CD4-positive, alpha-beta T cell treated with Interleukin-17A for 1 hour (primary cell): ENCODE measurements around the gene RERG.

ENCODE experiments used
- DNase-seq: peaks from one replicate; pipeline ENCODE4 v3.0.0-alpha.2; 2020

The RERG gene

GRCh38 chr12:15216036-15216889 lies 5.0 kb downstream of the RERG start:
- DNase-seq, result no peak

GRCh38 chr12:15214851-15215601 lies 6.2 kb downstream of the RERG start:
- DNase-seq, result no peak

DNA sequence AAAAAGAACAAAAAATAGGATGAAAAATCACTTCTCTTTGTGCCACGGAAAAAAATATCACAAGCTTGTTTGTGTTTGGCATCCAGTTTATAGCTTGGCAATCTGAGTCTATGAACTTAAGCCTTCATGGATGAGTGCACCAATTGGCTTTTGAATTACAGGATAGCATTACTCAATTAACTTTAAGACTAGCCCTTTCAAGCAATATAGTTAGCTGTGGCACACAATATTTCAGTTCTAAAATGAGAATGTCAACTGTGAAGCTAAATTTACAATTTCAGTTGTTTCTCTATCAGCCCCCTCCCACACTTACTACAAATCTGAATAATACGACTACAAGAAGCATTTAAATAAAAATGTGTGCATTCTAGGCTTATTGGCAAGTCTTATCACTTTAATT lies 8.3 kb downstream of the RERG start:
- no peak for DNase-seq

DNA sequence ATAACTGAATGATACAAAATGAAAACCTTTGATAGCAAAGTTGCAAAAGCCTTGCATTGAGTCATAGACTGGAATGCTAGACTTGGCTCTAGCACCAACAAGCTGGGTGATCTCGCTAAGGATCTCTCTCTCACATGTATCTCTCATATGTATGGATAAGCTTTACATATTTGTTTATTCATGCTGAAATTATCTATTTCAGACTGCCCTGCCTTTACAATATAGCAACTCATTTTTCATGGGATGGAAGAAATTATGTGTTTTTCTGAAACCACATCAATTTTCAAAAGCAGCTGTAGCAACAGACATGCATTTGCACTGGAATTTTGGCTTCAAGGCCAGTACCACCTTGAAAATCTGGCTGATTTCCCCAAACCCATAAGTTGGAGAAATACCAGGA lies 11.4 kb downstream of the RERG start:
- DNase-seq, result no peak

GRCh38 chr12:15208871-15209656 lies 12.2 kb downstream of the RERG start:
- DNase-seq, result no peak

GRCh38 chr12:15208140-15208539 lies 13.1 kb downstream of the RERG start:
- DNase-seq, result no peak

- DNase-seq, result no peak
Observed at GRCh38 chr12:15206831-15207389, 14.3 kb downstream of the RERG start.

GRCh38 chr12:15206338-15206737 lies 14.9 kb downstream of the RERG start:
- DNase-seq, result no peak

GRCh38 chr12:15205341-15206010 lies 15.7 kb downstream of the RERG start:
- DNase-seq, result no peak

DNA sequence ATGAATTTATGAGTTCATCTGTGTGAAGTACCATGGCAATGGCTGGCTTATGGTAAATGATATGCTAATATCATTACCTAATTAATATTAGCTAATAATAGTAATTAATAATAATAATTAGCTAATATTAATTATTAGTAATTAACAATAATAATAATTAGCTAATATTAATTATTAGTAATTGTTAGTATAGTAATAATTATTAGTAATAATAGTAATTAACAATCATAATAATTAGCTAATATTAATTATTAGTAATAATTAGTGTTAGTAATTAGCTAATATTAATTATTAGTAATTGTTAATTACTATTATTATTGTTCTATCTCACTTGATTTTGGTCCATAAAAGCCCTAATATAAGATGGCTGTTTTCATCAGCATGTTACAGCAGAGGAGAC lies 19.8 kb downstream of the RERG start:
- no peak for DNase-seq

GRCh38 chr12:15201056-15201455 lies 20.2 kb downstream of the RERG start:
- DNase-seq, result no peak

DNA sequence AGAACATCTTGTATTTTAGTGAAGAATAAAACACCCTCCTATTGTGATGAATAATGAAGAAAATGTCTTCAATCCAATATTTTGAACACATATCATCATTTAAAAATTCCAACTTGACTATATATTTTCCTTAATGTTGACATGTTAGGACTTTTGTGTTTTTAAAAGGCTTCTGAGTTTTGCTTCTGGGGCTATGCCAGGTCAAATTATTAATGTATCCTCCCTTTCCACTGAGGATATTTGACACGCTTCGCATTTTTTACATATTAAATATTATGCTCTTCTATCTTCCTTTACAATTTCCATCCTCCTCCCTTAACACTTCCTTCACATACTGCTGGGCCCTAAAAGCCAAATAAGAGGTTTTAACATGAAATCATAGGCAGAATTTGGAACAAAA lies 20.6 kb downstream of the RERG start:
- no peak for DNase-seq

DNA sequence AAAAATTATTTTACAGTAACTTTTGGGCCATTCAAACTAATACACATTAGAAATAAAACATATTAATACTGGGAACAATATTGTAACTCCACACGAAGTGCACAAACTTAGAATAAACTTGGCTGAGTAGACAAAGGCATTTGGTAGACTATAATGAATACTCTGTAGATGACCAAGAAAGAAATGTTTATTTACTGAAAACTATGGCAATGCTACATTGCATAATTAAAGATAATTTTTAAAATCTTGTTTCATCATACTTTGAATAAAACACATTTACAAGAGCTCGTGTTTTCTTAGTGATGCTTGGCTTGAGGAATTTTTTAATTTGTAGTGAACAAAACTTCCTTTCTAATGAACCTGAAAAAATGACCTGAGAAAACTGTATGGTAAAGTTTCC lies 21.3 kb downstream of the RERG start:
- DNase-seq, result no peak

DNA sequence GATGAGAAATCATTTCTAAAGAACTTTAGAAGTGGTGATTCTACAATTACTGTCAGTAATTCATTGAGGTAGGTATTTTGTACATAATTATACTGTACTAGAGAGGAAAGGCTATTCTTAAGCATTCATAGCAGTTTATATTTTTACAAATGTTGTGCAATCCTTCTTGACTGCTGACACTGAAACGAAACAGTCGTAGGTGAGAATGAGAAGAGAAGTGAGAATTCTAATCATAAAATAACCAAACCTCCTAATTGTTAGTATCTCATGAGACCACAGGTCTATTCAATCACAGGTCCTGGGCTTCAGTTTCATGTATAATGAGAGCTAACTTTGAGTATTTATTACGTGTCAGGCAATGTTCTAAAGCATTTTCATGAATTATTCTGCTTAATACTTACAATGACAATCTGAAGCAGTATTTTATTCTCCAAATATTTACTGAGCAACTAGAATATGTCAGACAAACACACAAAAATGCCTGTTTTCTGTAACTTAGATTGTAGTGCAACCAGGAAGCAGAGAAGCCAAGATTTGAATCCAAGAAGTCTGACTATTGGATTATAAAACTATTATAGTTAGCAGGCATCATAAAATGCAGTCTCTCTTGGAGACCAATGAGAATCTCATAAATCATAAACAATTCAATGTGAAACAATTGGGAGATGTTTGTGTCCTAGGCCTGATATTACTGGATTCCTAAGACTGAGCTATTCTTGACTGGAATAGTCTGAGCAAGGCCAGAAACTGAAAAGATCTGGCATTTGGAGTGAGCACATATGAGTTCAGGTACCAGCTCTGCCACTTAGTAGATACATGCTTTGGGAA lies 24.3 kb downstream of the RERG start:
- DNase-seq, result no peak

- no peak for DNase-seq
Observed at GRCh38 chr12:15196221-15196620, 25.0 kb downstream of the RERG start.

DNA sequence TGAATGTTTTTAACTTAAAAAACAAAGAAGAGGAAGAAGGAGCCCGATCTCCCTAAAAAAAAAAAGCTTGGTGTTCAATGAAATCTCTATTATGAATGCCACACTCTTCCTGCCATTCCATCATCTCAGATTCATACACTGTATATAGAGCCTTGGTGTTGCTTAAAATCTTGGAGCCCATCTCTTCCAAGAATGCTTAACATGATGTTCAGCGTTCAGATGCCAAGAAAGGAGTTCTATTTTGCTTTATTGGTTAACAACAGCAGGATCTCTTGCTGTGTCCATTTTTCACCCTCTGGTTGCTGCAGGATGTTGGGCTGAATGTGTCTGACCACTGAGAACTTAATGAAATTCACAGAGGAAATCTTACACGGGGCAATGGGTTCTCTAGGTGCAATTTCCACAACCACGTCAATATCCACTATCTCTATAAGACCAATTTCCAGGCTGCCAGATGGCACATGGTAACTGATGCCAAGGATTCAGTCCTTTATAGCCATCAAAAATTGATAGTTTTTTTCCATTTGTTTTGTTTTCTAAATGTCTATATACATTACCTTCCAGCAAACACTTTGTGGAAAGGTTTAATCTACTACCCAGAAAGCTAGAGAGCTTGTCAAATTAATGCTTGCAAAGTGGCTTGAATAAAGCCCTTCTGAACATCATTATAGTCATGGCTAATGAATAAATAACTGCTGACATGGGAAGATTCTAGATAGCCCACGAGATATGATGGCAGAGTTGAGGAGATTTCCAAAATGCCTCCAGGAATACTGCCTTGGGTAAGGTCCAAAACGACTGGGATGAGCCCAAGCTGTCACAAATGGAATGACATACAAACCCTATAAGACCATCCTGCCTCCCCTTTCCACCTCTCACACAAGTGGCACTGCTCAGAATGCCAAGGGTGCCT lies 26.5 kb downstream of the RERG start:
- no peak for DNase-seq

DNA sequence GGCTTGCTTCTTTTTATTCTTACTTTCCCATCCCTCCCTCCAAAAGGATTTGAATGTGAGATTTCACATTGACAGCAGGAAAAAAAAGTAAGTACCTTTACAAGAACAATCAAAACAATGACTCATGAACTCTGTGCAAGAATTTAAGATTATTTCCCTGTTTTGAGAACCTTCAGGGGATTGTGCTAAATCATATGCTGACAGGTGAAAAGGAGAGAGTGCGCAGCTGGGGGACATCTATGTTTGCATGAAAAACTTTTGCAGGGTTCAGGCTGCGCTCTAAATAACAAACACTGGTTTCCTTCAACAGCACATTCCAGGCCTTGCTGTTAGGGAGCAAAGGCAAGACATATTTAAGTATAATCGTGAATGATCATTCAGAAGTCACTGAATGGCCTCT lies 27.3 kb downstream of the RERG start:
- no peak for DNase-seq

DNA sequence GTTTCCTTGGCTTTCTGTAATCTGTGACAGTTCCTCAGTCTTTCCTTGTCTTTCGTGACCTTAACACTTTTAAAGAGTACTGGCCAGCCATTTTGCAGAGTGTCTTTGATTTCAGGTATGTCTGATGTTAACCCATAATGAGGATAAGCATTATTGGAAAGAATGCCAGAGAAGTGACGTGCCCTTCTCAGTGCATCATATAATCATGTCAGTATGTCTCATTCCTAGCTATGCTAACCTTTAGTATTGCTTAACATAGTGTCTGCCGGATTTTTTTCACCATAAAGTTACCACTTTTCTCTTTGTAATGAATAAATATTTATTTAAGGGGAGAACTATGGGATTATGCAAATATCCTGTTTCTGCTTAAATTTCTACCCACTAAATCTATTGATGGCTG lies 28.5 kb downstream of the RERG start:
- DNase-seq, result no peak

GRCh38 chr12:15188127-15188526 lies 33.1 kb downstream of the RERG start:
- DNase-seq, result no peak

DNA sequence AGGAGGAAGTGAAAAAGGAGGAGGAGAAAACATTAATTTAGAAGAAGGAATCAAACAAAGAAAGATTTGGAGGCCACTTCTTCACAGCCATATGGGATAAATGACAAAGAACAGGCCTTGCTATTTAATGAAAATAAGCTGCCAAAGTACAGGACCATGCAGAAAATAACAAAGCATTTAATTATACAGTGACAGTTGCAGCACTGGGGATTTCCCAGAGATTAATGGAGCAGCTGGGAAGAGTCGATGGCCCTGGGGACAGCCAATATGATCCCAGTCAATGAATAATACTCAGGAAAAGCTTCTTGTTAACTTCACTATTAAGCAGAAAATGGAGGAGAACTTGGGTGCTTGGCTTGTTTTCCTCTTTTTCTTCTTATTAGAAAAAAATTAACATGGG lies 34.6 kb downstream of the RERG start:
- no peak for DNase-seq

DNA sequence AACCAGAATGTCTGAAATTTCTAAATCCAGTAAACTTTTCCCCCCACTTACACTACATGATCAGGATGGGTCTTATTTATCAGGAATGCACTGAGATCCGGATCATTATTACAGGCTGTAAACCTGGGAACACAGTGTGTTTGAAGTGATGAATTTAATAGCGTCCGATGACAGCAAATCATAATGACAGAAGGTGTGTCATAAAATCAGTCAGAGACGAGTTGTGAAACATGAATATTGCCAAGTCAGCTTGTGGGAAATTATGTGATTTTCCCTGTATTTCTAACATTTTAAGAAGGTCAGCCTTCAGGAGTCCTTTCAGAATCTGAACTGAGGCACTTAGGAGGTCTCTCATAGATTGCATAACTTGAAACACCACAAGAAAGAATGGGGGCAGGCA lies 36.7 kb downstream of the RERG start:
- no peak for DNase-seq
